GM18867 (cell line): ENCODE measurements around the gene RELB.
"Not testable (repeated sequence)": the region's sequence is repeated elsewhere in the genome, so short reads cannot be mapped to it uniquely, and the experiment has no call there.

ENCODE experiments used
- ATAC-seq: cut with Tn5 transposase; IDR thresholded peaks from one replicate; pipeline ENCODE4 v1.9.1; 2021; ENCODE audit warnings: mild to moderate bottlenecking, moderate library complexity; ENCODE audit not compliant: unreplicated experiment

Gene RELB

DNA sequence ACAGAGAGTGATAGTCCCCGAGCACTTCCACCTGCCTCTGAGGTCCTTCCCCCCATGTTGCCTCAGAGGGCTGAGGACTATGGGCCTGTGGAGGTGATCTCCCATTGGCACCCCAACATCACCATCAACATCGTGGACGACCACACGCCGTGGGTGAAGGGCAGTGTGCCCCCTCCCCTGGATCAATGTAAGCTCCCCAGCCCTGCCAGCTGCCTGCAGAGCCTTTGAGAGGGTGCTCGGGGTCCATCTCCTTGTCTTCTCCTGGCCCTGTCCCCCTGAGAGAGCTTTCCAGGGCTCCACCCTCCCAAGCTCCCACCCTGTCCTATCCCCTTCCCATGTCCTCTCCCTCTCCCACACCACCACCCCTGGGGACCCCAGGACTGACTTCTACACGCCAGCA is 14.9 kb upstream of the RELB start:
- no peak for ATAC-seq

DNA sequence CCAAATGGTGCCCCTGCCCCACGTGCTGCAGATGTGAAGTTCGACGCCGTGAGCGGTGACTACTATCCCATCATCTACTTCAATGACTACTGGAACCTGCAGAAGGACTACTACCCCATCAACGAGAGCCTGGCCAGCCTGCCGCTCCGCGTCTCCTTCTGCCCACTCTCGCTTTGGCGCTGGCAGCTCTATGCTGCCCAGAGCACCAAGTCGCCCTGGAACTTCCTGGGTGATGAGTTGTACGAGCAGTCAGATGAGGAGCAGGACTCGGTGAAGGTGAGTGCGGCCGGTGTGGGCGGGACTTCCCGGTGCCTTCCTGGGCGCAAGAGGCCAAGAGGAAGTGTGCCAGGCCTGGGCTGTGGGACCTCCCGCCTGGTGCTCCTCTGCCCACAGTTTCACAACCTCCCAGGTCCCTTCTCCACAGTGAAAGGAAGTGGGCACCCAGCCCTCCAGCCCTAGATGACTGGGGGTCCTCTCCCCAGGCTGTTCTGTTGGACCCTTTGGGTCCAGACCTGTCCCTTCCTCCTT is 14.1 kb upstream of the RELB start:
- ATAC-seq, result no peak

GRCh38 chr19:44988273-44988672 is 13.0 kb upstream of the RELB start:
- ATAC-seq, result no peak

DNA sequence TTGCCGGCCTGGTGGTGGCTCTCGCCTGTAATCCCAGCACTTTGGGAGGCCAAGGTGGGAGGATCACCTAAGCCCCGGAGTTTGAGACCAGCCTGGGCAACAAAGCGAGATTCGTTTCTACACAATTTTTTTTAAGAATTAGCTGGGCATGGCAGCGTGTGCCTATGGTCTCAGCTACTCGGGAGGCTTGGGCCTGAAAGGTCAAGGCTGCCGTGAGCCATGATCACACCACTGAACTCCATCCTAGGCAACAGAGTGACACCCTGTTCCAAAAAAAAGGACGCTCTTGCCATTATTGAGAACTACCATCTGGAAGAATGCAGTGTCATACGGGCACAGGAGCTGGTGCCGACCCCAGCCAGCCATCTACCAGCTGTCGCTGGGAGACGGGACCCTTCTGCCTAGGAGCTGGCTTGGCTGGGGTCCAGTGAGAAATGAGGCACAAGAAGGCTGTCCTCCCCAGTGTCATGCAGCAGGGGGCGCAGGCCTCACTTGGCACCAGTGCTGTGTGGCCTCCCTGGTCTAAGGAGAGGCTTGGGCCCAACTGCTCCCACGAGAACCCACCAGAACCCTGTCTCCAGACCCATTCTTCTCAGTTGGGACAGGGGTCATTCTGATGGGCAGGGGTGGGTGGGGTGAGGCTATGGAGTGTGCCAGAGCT is 12.2 kb upstream of the RELB start:
- no peak for ATAC-seq

DNA sequence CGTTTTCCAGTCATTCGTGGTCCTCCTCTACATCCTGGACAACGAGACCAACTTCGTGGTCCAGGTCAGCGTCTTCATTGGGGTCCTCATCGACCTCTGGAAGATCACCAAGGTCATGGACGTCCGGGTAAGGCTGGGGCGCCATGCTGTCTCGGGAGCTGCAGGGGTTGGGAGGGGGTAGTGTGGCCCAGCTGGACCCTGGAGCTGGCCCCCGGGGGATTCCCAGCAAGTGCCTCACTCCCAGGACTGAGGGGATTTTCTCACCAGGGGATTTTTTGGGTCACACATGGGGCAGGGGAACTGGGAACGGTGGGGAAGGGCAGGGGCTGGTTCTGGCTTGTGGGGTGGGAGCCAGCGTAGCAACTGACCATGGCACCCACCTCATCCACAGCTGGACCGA is 10.8 kb upstream of the RELB start:
- no peak for ATAC-seq

- no peak for ATAC-seq
Observed at GRCh38 chr19:44990966-44991365, 10.3 kb upstream of the RELB start.

DNA sequence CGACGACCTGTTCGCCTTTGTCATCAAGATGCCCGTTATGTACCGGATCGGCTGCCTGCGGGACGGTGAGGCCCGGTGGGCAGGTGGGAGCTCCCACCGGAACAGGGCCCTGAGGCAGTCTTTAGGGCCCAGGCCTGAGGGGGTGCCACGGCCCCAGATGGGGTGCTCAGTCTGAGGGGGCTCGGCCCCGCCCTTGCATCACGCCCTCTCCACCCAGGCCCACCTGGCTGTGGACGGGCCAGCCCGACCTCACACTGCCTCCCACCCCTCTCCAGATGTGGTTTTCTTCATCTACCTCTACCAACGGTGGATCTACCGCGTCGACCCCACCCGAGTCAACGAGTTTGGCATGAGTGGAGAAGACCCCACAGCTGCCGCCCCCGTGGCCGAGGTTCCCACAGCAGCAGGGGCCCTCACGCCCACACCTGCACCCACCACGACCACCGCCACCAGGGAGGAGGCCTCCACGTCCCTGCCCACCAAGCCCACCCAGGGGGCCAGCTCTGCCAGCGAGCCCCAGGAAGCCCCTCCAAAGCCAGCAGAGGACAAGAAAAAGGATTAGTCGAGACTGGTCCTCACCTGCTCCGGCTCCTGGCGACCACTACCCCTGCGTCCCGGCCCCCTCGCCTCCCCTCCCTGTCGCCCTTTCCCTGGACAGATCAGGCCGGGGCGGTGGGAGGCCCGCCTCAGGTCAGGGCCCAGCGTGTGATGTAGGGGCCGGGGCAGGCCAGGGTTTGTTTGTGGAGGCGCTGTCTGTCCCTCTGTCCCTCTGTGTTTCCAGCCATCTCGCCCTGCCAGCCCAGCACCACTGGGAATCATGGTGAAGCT is 8.7 kb upstream of the RELB start:
- ATAC-seq, result no peak

DNA sequence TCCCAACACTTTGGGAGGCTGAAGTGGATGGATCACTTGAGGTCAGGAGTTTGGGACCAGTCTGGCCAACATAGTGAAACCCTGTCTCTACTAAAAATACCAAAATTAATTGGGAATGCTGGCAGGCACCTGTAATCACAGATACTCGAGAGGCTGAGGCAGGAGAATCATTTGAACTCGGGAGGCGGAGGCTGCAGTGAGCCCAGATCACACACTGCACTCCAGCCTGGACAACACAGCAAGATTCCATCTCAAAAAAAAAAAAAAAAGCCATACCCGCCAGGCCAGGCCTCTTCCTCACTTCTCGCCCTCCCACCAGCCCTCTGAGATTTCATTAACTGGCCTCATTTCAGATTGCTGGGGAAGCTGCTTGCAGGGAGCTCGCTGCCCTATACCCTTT is 7.7 kb upstream of the RELB start:
- no peak for ATAC-seq

DNA sequence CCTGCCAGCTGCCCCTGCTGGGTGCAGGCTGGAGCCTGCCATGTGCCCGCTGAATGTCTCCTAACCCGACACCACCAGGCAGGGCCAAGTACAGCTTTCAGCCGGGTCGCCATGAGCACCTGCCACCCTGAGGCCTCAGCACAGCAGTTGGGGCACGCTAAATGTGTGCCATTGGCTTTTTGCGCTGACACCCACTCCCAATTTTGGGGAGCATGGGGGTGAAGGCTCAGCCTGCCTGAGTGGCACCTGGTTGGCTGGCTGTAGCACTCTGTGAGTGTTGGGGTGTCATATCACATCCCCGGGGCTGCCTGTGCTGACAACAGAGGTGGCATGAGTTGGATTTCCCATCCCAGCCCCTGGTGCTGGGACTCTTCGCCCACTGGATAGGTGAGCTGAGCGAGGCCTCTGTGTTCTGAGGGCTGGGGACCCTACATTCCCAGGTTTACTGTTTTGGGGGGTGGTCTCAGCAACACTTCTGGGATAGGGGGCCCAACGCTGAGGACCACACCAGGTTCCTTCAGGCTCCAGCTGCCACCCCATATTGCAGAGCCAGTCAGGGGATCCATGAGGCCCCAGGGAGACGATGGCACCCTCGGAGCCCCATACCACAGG is 7.2 kb upstream of the RELB start:
- ATAC-seq, result no peak

DNA sequence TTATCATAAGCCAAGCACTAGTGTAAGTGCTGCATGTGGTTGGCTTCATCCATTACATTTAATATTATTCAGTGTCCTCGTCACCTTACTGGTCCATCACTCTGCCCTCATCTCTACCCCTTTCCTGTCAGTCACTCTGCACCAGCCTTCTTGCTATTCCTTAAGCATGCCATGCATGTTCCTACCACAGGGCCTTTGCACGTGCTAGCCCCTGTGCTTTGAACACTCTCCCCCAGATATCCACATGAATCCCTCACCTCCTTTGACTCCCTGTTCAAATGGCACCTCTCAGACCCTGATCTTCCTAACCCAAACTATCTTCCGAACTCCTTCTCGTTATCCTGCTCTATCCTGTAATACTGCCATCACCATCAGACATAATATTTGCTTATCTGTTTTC is 3.2 kb upstream of the RELB start:
- ATAC-seq, result no peak

DNA sequence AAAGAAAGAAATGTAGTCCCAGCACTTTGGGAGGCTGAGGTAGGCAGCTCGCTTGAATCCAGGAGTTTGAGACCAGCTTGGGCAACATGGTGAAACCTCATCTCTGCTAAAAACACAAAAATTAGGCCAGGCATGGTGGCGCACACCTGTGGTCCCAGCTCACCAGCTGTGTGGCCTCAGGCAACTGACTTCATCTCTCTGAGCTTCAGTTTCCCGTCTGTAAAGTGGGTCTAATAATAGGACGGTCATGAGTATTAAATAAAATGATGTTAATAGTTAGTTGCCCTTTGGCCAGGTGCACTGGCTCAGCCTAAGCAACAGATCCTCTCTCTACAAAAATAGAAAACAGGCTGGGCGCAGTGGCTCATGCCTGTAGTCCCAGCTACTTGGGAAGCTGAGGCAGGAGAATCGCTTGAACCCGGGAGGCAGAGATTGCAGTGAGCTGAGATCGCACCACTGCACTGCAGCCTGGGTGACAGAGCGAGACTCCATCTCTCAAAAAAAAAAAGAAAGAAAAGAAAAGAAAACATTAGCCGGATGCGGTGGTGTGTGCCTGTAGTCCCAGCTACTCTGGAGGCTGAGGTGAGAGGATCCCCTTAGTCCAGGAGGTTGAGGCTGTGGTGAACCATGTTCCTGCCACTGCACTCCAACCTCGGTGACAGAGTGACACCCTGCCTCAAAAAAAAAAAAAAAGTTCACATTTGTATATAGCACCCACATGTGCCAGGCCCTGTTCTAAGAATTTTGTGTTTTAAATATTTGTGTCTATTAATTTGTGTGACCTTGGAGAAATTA is 1.9 kb upstream of the RELB start:
- not testable (repeated sequence) for ATAC-seq

- not testable (repeated sequence) for ATAC-seq
Observed at GRCh38 chr19:45000665-45001064, 599 bp upstream of the RELB start.

- ATAC-seq, result no peak
Observed at GRCh38 chr19:45003485-45003884, 2.2 kb downstream of the RELB start.

- ATAC-seq, result no peak
Observed at GRCh38 chr19:45005787-45006186, 4.5 kb downstream of the RELB start.

- no peak for ATAC-seq
Observed at GRCh38 chr19:45008552-45008951, 7.3 kb downstream of the RELB start.

DNA sequence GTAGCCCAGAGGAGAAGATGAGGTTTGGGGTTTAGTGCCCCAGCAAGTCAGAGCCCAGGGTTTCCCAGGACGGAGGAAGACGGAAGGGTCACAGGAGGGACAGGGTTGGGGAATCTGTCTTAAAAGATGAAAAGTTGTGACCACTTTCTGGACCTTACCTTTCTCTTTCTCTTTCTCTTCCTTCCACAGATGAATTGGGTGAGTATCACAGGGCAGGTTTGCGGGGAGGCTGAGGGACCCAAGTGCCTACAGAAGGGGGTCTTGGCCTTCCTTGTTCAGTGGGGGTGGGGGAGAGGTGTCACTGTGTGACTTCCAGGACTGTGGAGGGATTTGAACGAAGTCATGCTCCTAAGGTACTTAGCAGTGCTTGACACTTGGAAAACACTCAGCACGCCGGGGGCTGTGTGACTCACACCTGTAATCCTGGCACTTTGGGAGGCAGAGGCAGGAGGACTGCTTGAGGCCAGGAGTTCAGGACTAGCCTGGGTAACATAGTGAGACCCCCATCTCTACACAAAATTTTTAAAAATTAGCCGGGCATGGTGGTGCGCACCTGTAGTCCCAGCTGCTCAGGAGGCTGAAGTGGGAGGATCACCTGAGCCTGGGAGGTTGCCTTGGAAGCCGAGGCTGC is 8.5 kb downstream of the RELB start:
- ATAC-seq, result no peak

GRCh38 chr19:45010306-45010705 is 9.0 kb downstream of the RELB start:
- no peak for ATAC-seq

DNA sequence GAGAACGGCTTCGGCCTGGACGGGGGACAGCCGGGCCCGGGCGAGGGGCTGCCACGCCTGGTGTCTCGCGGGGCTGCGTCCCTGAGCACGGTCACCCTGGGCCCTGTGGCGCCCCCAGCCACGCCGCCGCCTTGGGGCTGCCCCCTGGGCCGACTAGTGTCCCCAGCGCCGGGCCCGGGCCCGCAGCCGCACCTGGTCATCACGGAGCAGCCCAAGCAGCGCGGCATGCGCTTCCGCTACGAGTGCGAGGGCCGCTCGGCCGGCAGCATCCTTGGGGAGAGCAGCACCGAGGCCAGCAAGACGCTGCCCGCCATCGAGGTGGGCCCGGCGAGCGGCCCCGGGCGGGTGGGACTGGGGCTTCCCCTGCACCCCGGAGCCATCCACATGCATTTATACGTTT is 10.7 kb downstream of the RELB start:
- ATAC-seq, result no peak

DNA sequence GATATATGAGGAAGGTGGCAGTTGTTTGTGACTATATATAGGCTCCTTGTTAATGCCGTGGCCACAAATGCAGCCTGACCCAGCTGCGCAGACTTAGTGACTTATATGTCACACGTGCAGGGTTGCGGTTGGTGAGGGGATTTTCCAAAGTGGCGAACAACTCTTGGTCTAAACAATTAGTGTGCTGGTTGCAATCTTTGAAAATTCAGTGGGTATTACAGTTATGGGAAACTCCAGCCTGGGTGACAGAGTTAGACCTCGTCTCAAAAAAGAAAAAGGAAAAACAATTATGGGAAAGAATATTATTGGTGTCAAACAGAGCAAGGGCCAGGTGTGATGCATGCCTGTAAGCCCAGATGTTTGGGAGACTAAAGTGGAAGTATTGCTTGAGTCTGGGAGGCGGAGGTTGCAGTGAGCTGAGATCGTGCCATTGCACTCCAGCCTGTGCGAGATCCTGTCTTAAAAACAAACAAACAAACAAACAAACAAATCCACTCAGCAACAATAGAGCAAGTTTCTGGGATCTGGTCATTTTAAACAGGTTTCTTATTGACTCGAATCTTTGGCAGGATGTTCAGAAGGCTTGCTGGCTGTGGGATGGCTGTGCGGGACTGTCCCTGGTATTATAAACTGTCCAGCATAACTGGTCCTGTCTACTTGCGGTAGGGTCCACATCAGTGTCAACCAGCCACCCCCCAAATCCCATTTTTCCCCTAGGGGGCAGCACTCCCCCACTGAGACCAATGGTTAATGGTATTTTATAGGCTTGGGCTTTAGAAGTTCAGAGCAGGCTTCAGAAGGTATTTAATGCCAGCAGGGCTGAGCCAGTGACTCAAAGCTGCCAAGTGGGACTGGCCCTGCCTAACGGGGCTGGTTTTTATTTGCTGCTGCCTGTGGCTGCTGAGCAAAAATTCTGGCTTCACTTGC is 15.4 kb downstream of the RELB start:
- ATAC-seq, result peak; percentile 73

DNA sequence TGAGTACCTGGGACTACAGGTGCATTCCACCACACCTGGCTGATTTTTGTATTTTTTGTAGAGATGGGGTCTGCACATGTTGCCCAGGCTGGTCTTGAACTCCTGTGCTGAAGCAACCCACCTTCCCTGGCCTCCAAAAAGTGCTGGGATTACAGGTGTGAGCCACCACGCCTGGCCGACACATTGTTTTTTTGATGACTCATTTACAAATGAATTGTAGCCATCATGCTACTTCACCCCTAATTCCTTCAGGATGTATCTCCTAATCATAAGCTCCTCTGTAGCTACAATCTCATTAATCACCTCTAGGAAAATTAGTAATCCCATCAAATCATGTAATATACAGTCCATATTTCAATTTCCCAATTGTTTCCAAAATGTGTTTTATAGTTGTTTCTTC is 17.9 kb downstream of the RELB start:
- ATAC-seq, result no peak
